Erythroblast (primary cell): ENCODE results near the gene UBE2Z.

ENCODE experiments used
- GATA1 ChIP-seq: IDR thresholded peaks from 2 replicates; pipeline ENCODE4 v1.6.1; 2011; ENCODE audit warnings: low read depth, mild to moderate bottlenecking, control low read depth, low read length, moderate library complexity
- POLR2A ChIP-seq: IDR thresholded peaks from 2 replicates; pipeline ENCODE4 v1.6.1; 2011; ENCODE audit warnings: mild to moderate bottlenecking, low read length

- TF ChIP-seq GATA1 (no peak), POLR2A (no peak)
Measured at GRCh38 chr17:48868916-48869500, 39.2 kb upstream of the UBE2Z start.
